HEK293 (cell line): ENCODE data around the gene TANGO6.

Experiments used
- CTCF ChIA-PET: fragments of 350-600 bp; formaldehyde crosslinking; extraction: SDS; loops from one replicate; lab custom pipeline; 2021; ENCODE audit warnings: antibody characterized with exemption; lab: Yijun Ruan, JAX
- POLR2A ChIA-PET: fragments of 300-600 bp; formaldehyde crosslinking; extraction: SDS; loops from one replicate; lab custom pipeline; 2020; ENCODE audit warnings: antibody characterized with exemption, inconsistent platforms; lab: Yijun Ruan, JAX
- H3K27ac ChIP-seq: fragments of 200-500 bp; sonication (Bioruptor generic); 2 replicates; pipeline ENCODE4 v1.5.1; 2014; ENCODE audit warnings: low read depth, low read length, control low read depth, inconsistent platforms; ENCODE audit errors: extremely low read depth
- H3K36me3 ChIP-seq, 2 experiments: fragments of 200-500 bp in 1 of 2; sonication (Bioruptor generic) in 1 of 2; 1 replicate in 1 of 2; 2 replicates in 1 of 2; pipeline ENCODE4 v1.5.1; 2014 to 2017; ENCODE audit warnings: inconsistent platforms in 2 of 2, low read length in 2 of 2; ENCODE audit not compliant: control insufficient read depth in 2 of 2, insufficient read depth in 1 of 2
- H3K4me1 ChIP-seq: fragments of 200-500 bp; sonication (Bioruptor generic); 2 replicates; pipeline ENCODE4 v1.5.1; 2014; ENCODE audit warnings: mild to moderate bottlenecking, low read length, inconsistent platforms; ENCODE audit not compliant: control insufficient read depth, insufficient read depth
- H3K4me3 ChIP-seq: 2 replicates; pipeline ENCODE4 v1.5.1; 2011; ENCODE audit warnings: low read depth, mild to moderate bottlenecking, control low read depth, low read length, moderate library complexity
- H3K9me3 ChIP-seq: fragments of 200-500 bp; sonication (Bioruptor generic); 2 replicates; pipeline ENCODE4 v1.5.1; 2014; ENCODE audit warnings: low read depth, low read length, inconsistent platforms; ENCODE audit not compliant: control insufficient read depth, insufficient read depth
- CTCF ChIP-seq: fragments of 450-650 bp; formaldehyde crosslinking; IDR thresholded peaks from 2 replicates; pipeline ENCODE4 v1.5.1; 2016; ENCODE audit warnings: missing biosample characterization, missing genetic modification characterization
- ELK4 ChIP-seq: IDR thresholded peaks from 2 replicates; pipeline ENCODE4 v1.6.1; 2011; ENCODE audit warnings: mild to moderate bottlenecking, low read depth, low read length, borderline replicate concordance
- KLF1 ChIP-seq: fragments of 450-650 bp; formaldehyde crosslinking; IDR thresholded peaks from 2 replicates; pipeline ENCODE4 v1.5.1; 2016; ENCODE audit warnings: missing biosample characterization, missing genetic modification characterization
- PRDM6 ChIP-seq: fragments of 450-650 bp; formaldehyde crosslinking; IDR thresholded peaks from 2 replicates; pipeline ENCODE4 v1.5.1; 2017; ENCODE audit warnings: missing biosample characterization, missing genetic modification characterization
- ZBTB26 ChIP-seq: fragments of 450-650 bp; formaldehyde crosslinking; optimal IDR thresholded peaks from 2 replicates; pipeline ENCODE3; 2016; ENCODE audit warnings: missing biosample characterization, mild to moderate bottlenecking, missing genetic modification characterization
- ZFHX2 ChIP-seq: fragments of 450-650 bp; formaldehyde crosslinking; conservative IDR thresholded peaks from 2 replicates; pipeline ENCODE4 v1.5.1; 2016; ENCODE audit warnings: missing biosample characterization, missing genetic modification characterization
- ZNF148 ChIP-seq: fragments of 450-650 bp; formaldehyde crosslinking; IDR thresholded peaks from 2 replicates; pipeline ENCODE4 v1.5.0; 2017; ENCODE audit warnings: missing biosample characterization, missing genetic modification characterization, borderline replicate concordance
- ZNF335 ChIP-seq: fragments of 450-650 bp; formaldehyde crosslinking; conservative IDR thresholded peaks from 2 replicates; pipeline ENCODE4 v1.5.1; 2016; ENCODE audit warnings: missing biosample characterization, missing genetic modification characterization
- ZNF513 ChIP-seq: fragments of 450-650 bp; IDR thresholded peaks from 2 replicates; pipeline ENCODE4 v1.5.1; 2018; ENCODE audit warnings: missing biosample characterization, missing genetic modification characterization
- ZNF518A ChIP-seq: fragments of 450-650 bp; formaldehyde crosslinking; conservative IDR thresholded peaks from 2 replicates; pipeline ENCODE4 v1.5.1; 2016; ENCODE audit warnings: low read depth, missing biosample characterization, missing genetic modification characterization
- ZNF560 ChIP-seq: fragments of 450-650 bp; formaldehyde crosslinking; IDR thresholded peaks from 2 replicates; pipeline ENCODE4 v1.5.1; 2017; ENCODE audit warnings: missing biosample characterization, missing genetic modification characterization, borderline replicate concordance
- ZNF596 ChIP-seq: fragments of 450-650 bp; IDR thresholded peaks from 2 replicates; pipeline ENCODE4 v1.5.0; 2018; ENCODE audit warnings: missing biosample characterization, mild to moderate bottlenecking, missing genetic modification characterization, moderate library complexity
- ZNF629 ChIP-seq: fragments of 450-650 bp; formaldehyde crosslinking; IDR thresholded peaks from 2 replicates; pipeline ENCODE4 v1.5.1; 2017; ENCODE audit warnings: missing biosample characterization, missing genetic modification characterization
- ZNF654 ChIP-seq: fragments of 450-650 bp; formaldehyde crosslinking; IDR thresholded peaks from 2 replicates; pipeline ENCODE4 v1.5.1; 2016; ENCODE audit warnings: low read depth, missing biosample characterization, missing genetic modification characterization
- ZSCAN16 ChIP-seq: fragments of 450-650 bp; formaldehyde crosslinking; IDR thresholded peaks from 2 replicates; pipeline ENCODE4 v1.5.1; 2016; ENCODE audit warnings: missing biosample characterization, missing genetic modification characterization
- ZSCAN30 ChIP-seq: fragments of 450-650 bp; IDR thresholded peaks from 2 replicates; pipeline ENCODE4 v1.5.1; 2018; ENCODE audit warnings: missing biosample characterization, mild to moderate bottlenecking, missing genetic modification characterization, moderate library complexity

The TANGO6 gene

GRCh38 chr16:68900009-68900408, 56.7 kb downstream of the TANGO6 start (continued):
- TF ChIP-seq ZNF148 (tag by site-specific recombination) (no peak), PRDM6 (tag by site-specific recombination) (no peak), ZNF629 (tag by site-specific recombination) (no peak), ZNF596 (tag by site-specific recombination) (no peak), ZSCAN16 (tag by site-specific recombination) (no peak), KLF1 (tag by site-specific recombination) (no peak)

GRCh38 chr16:68902003-68902968, 59.0 kb downstream of the TANGO6 start:
- ChIA-PET CTCF (interaction anchor here (0.6 to 5.1 kb wide), 34 partner anchors 9 to 1027 kb away, joined by 3 to 51 read pairs (median 4); partner anchors contain the start of gene HAS3), POLR2A (no interaction called here)
- TF ChIP-seq ZNF335 (tag by site-specific recombination) (no peak), ZNF513 (no peak), ELK4 (no peak), ZBTB26 (tag by site-specific recombination) (no peak), ZNF518A (tag by site-specific recombination) (no peak), ZFHX2 (no peak), CTCF (tag by site-specific recombination) (0 out of 2 replicates have a peak, but pooled peaks have one; percentile 20), ZSCAN30 (tag by site-specific recombination) (no peak), ZNF654 (tag by site-specific recombination) (peak; percentile 84), ZNF560 (tag by site-specific recombination) (no peak)
- Histone ChIP-seq H3K4me3 (no peak overlapping the region), H3K4me1 (no peaks in the 10 kb centered on the region), H3K27ac (no peak overlapping the region), H3K9me3 (no peaks in the 10 kb centered on the region), H3K36me3 (no peaks in the 10 kb centered on the region; a peak in 1 of 3 replicates)
